Astrocyte (in vitro differentiated cells and primary cell): ENCODE measurements around the gene ATXN1. TPM values are rescaled to one million over a fixed set of nuclear protein-coding genes. Genes with fewer than 3 reads are reported as not detected.

Source experiments
- DNase-seq: peaks from one replicate; pipeline ENCODE4 v3.0.0-alpha.2; 2010; ENCODE audit warnings: low read depth
- FAIRE-seq: peaks from 2 replicates; lab custom pipeline; 2011; peaks lifted over from hg19 to GRCh38; lab: Jason Lieb, UNC
- H2AFZ ChIP-seq: 2 replicates; pipeline ENCODE4 v1.6.0; 2012; ENCODE audit warnings: low read depth, low read length, inconsistent platforms
- H3K27ac ChIP-seq: 2 replicates; pipeline ENCODE4 v1.5.1; 2011; ENCODE audit warnings: low read depth, low read length, inconsistent platforms
- H3K27me3 ChIP-seq: 2 replicates; pipeline ENCODE4 v1.6.0; 2011; ENCODE audit warnings: low read length, inconsistent platforms; ENCODE audit not compliant: insufficient read depth
- H3K36me3 ChIP-seq: 2 replicates; pipeline ENCODE4 v1.5.1; 2011; ENCODE audit warnings: low read length, inconsistent platforms; ENCODE audit not compliant: insufficient read depth
- H3K4me1 ChIP-seq: 2 replicates; pipeline ENCODE4 v1.5.1; 2011; ENCODE audit warnings: low read length, inconsistent platforms; ENCODE audit not compliant: insufficient read depth
- H3K4me2 ChIP-seq: 2 replicates; pipeline ENCODE4 v1.6.0; 2012; ENCODE audit warnings: low read length, inconsistent platforms
- H3K4me3 ChIP-seq: 2 replicates; pipeline ENCODE4 v1.5.1; 2011; ENCODE audit warnings: low read depth, mild to moderate bottlenecking, low read length, inconsistent platforms; ENCODE audit not compliant: insufficient read depth
- H3K79me2 ChIP-seq: 2 replicates; pipeline ENCODE4 v1.6.0; 2012; ENCODE audit warnings: mild to moderate bottlenecking, low read length, inconsistent platforms; ENCODE audit not compliant: insufficient read depth
- H3K9ac ChIP-seq: 2 replicates; pipeline ENCODE4 v1.6.0; 2012; ENCODE audit warnings: mild to moderate bottlenecking, low read length, inconsistent platforms
- H3K9me3 ChIP-seq: 2 replicates; pipeline ENCODE4 v1.5.1; 2012; ENCODE audit warnings: low read depth, mild to moderate bottlenecking, low read length, inconsistent platforms; ENCODE audit not compliant: insufficient read depth
- H4K20me1 ChIP-seq: 2 replicates; pipeline ENCODE4 v1.6.0; 2012; ENCODE audit warnings: low read length, inconsistent platforms; ENCODE audit not compliant: insufficient read depth
- H3K27ac Mint-ChIP-seq: one replicate; pipeline ENCODE4 v1.8.0; 2021; ENCODE audit warnings: mild to moderate bottlenecking, mixed read lengths; ENCODE audit not compliant: unreplicated experiment
- H3K27me3 Mint-ChIP-seq: one replicate; pipeline ENCODE4 v1.8.0; 2021; ENCODE audit warnings: low read depth, mixed read lengths; ENCODE audit not compliant: unreplicated experiment
- H3K36me3 Mint-ChIP-seq: one replicate; pipeline ENCODE4 v1.8.0; 2021; ENCODE audit warnings: low read depth, mixed read lengths; ENCODE audit not compliant: unreplicated experiment
- H3K4me1 Mint-ChIP-seq: one replicate; pipeline ENCODE4 v1.8.0; 2021; ENCODE audit warnings: low read depth, mixed read lengths; ENCODE audit not compliant: unreplicated experiment
- H3K4me3 Mint-ChIP-seq: one replicate; pipeline ENCODE4 v1.8.0; 2021; ENCODE audit warnings: mild to moderate bottlenecking, moderate library complexity, mixed read lengths; ENCODE audit not compliant: unreplicated experiment
- H3K9me3 Mint-ChIP-seq: one replicate; pipeline ENCODE4 v1.8.0; 2021; ENCODE audit warnings: mild to moderate bottlenecking, mixed read lengths; ENCODE audit not compliant: unreplicated experiment
- CTCF ChIP-seq: IDR thresholded peaks from 2 replicates; pipeline ENCODE4 v1.5.1; 2011; ENCODE audit warnings: low read depth, mild to moderate bottlenecking, inconsistent platforms, low read length, moderate library complexity; ENCODE audit not compliant: insufficient read depth
- EZH2 ChIP-seq: IDR thresholded peaks from 2 replicates; pipeline ENCODE4 v1.6.1; 2012; ENCODE audit warnings: mild to moderate bottlenecking, low read length, inconsistent platforms; ENCODE audit not compliant: insufficient read depth
- total RNA-seq: library from RNA; stranded (reverse); gene quantifications from 2 replicates; pipeline ENCODE4 v1.2.1, GENCODE V29; 2021

The ATXN1 gene
- total RNA-seq, 1 donor from 2014 or later = 70.9 TPM

- H3K9ac ChIP-seq = peak overlapping the region; percentile 65
- Mint-ChIP-seq H3K4me3 (no peak overlapping the region), H3K4me1 (peaks cover 15% of the 10 kb centered on the region), H3K27ac (peak overlapping the region; percentile 28), H3K27me3 (no peaks in the 10 kb centered on the region), H3K9me3 (no peaks in the 10 kb centered on the region), H3K36me3 (no peaks in the 10 kb centered on the region)
- no peaks in the 10 kb centered on the region for H4K20me1 ChIP-seq
- DNase-seq (peak; percentile 59), FAIRE-seq (peak; percentile 26)
- H3K9me3 ChIP-seq = no peaks in the 10 kb centered on the region
- H3K4me1 ChIP-seq = peaks cover 17% of the 10 kb centered on the region
- H2AFZ ChIP-seq = no peak overlapping the region
- TF ChIP-seq CTCF (no peak), EZH2 (no peak)
- peaks cover 2% of the 10 kb centered on the region for H3K79me2 ChIP-seq
- peak overlapping the region; percentile 71 for H3K27ac ChIP-seq
- H3K4me3 ChIP-seq = no peak overlapping the region
- no peaks in the 10 kb centered on the region for H3K27me3 ChIP-seq
- no peaks in the 10 kb centered on the region for H3K36me3 ChIP-seq
- H3K4me2 ChIP-seq = peak overlapping the region; percentile 78
Measured at GRCh38 chr6:16414205-16414604, 347.1 kb downstream of the ATXN1 start.

GRCh38 chr6:16413399-16413798 is 347.9 kb downstream of the ATXN1 start:
- Histone ChIP-seq H3K79me2 (peaks cover 2% of the 10 kb centered on the region), H4K20me1 (no peaks in the 10 kb centered on the region), H3K4me3 (peak overlapping the region; percentile 25), H3K9ac (peak overlapping the region; percentile 65), H3K36me3 (no peaks in the 10 kb centered on the region), H3K9me3 (no peaks in the 10 kb centered on the region), H3K27ac (peak overlapping the region; percentile 71), H3K4me1 (peaks cover 17% of the 10 kb centered on the region), H3K4me2 (peak overlapping the region; percentile 78), H2AFZ (no peak overlapping the region), H3K27me3 (no peaks in the 10 kb centered on the region)
- no peak for FAIRE-seq
- H3K27me3 Mint-ChIP-seq = no peaks in the 10 kb centered on the region
- peak overlapping the region; percentile 28 for H3K27ac Mint-ChIP-seq
- H3K4me3 Mint-ChIP-seq = no peak overlapping the region
- no peaks in the 10 kb centered on the region for H3K9me3 Mint-ChIP-seq
- no peaks in the 10 kb centered on the region for H3K36me3 Mint-ChIP-seq
- no peak for DNase-seq
- peaks cover 15% of the 10 kb centered on the region for H3K4me1 Mint-ChIP-seq
- TF ChIP-seq CTCF (no peak), EZH2 (no peak)

- H3K36me3 ChIP-seq = no peaks in the 10 kb centered on the region
- H3K27me3 ChIP-seq = no peaks in the 10 kb centered on the region
- no peak overlapping the region for H3K27ac ChIP-seq
- H4K20me1 ChIP-seq = no peaks in the 10 kb centered on the region
- peaks cover 2% of the 10 kb centered on the region for H3K79me2 ChIP-seq
- Mint-ChIP-seq H3K4me3 (no peak overlapping the region), H3K36me3 (no peaks in the 10 kb centered on the region), H3K4me1 (peaks cover 15% of the 10 kb centered on the region), H3K27ac (no peak overlapping the region), H3K9me3 (no peaks in the 10 kb centered on the region), H3K27me3 (no peaks in the 10 kb centered on the region)
- H2AFZ ChIP-seq = no peak overlapping the region
- peak overlapping the region; percentile 78 for H3K4me2 ChIP-seq
- H3K9me3 ChIP-seq = no peaks in the 10 kb centered on the region
- H3K9ac ChIP-seq = peak overlapping the region; percentile 65
- DNase-seq = no peak
- H3K4me3 ChIP-seq = no peak overlapping the region
- no peak for FAIRE-seq
- no peak for TF ChIP-seq CTCF
- no peak for TF ChIP-seq EZH2
- H3K4me1 ChIP-seq = peaks cover 17% of the 10 kb centered on the region
Measured at GRCh38 chr6:16412982-16413381, 348.3 kb downstream of the ATXN1 start.
